B cell (primary cell): ENCODE results near the gene CERS2.

Experiments used
- EZH2 ChIP-seq: IDR thresholded peaks from 2 replicates; pipeline ENCODE4 v1.6.1; 2012; ENCODE audit warnings: borderline replicate concordance, low read depth, mild to moderate bottlenecking, moderate library complexity, low read length; ENCODE audit not compliant: insufficient read depth, poor library complexity, severe bottlenecking
- TF ChIP-seq, protein P1 (sequence below): fragments of 200-600 bp; IDR thresholded peaks from one replicate; pipeline ENCODE4 v1.8.0; 2022; ENCODE audit warnings: antibody characterized with exemption, mild to moderate bottlenecking

- TF ChIP-seq, protein P1, sequence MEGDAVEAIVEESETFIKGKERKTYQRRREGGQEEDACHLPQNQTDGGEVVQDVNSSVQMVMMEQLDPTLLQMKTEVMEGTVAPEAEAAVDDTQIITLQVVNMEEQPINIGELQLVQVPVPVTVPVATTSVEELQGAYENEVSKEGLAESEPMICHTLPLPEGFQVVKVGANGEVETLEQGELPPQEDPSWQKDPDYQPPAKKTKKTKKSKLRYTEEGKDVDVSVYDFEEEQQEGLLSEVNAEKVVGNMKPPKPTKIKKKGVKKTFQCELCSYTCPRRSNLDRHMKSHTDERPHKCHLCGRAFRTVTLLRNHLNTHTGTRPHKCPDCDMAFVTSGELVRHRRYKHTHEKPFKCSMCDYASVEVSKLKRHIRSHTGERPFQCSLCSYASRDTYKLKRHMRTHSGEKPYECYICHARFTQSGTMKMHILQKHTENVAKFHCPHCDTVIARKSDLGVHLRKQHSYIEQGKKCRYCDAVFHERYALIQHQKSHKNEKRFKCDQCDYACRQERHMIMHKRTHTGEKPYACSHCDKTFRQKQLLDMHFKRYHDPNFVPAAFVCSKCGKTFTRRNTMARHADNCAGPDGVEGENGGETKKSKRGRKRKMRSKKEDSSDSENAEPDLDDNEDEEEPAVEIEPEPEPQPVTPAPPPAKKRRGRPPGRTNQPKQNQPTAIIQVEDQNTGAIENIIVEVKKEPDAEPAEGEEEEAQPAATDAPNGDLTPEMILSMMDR: no peak
- no peak for TF ChIP-seq EZH2
These were observed 1.3 kb downstream of the CERS2 start for GRCh38 chr1:150973258-150973835.
